NCI-H2081 treated with DMSO at 0.1 percent for 48 hours (cell line): Measurements from ENCODE around the gene TSPAN19.

ENCODE experiments used
- DNase-seq: peaks from one replicate; lab custom pipeline; 2025; lab: John Stamatoyannopoulos, UW

Gene TSPAN19

GRCh38 chr12:85000729-85001128 is 35.3 kb downstream of the TSPAN19 start:
- no peak for DNase-seq

GRCh38 chr12:84998341-84998740 is 37.7 kb downstream of the TSPAN19 start:
- no peak for DNase-seq

- no peak for DNase-seq
These were observed 39.3 kb downstream of the TSPAN19 start for GRCh38 chr12:84996759-84997158.

GRCh38 chr12:84995641-84996040 is 40.4 kb downstream of the TSPAN19 start:
- no peak for DNase-seq

GRCh38 chr12:84994426-84994825 is 41.7 kb downstream of the TSPAN19 start:
- DNase-seq, result no peak

GRCh38 chr12:84986586-84986985 is 49.5 kb downstream of the TSPAN19 start:
- no peak for DNase-seq

- no peak for DNase-seq
These were observed 50.0 kb downstream of the TSPAN19 start for GRCh38 chr12:84986117-84986516.

GRCh38 chr12:84983289-84983688 is 52.8 kb downstream of the TSPAN19 start:
- DNase-seq, result no peak

GRCh38 chr12:84982888-84983287 is 53.2 kb downstream of the TSPAN19 start:
- no peak for DNase-seq

- no peak for DNase-seq
These were observed 57.2 kb downstream of the TSPAN19 start for GRCh38 chr12:84978921-84979320.

GRCh38 chr12:84976133-84976532 is 59.9 kb downstream of the TSPAN19 start:
- no peak for DNase-seq

GRCh38 chr12:84974155-84974815 is 61.8 kb downstream of the TSPAN19 start:
- no peak for DNase-seq

GRCh38 chr12:84973026-84973425 is 63.1 kb downstream of the TSPAN19 start:
- no peak for DNase-seq

GRCh38 chr12:84969226-84969625 is 66.9 kb downstream of the TSPAN19 start:
- DNase-seq, result no peak
